HG03060 (cell line): ENCODE results near the gene CHRFAM7A.
"Not testable (repeated sequence)": the region's sequence is repeated elsewhere in the genome, so short reads cannot be mapped to it uniquely, and the experiment has no call there.

Experiments
- ATAC-seq: cut with Tn5 transposase; IDR thresholded peaks from one replicate; pipeline ENCODE4 v1.9.1; 2021; ENCODE audit warnings: low read depth, moderate number of reproducible peaks; ENCODE audit not compliant: unreplicated experiment

CHRFAM7A gene

GRCh38 chr15:30326145-30326544, 67.2 kb downstream of the CHRFAM7A start:
- ATAC-seq: not testable (repeated sequence)

- ATAC-seq: not testable (repeated sequence)
These were observed 72.3 kb downstream of the CHRFAM7A start for GRCh38 chr15:30321063-30321462.

GRCh38 chr15:30315704-30316103, 77.6 kb downstream of the CHRFAM7A start:
- ATAC-seq: not testable (repeated sequence)

GRCh38 chr15:30310575-30310974, 82.8 kb downstream of the CHRFAM7A start:
- not testable (repeated sequence) for ATAC-seq
